ENCODE data around the gene TUBB4A.

DNA sequence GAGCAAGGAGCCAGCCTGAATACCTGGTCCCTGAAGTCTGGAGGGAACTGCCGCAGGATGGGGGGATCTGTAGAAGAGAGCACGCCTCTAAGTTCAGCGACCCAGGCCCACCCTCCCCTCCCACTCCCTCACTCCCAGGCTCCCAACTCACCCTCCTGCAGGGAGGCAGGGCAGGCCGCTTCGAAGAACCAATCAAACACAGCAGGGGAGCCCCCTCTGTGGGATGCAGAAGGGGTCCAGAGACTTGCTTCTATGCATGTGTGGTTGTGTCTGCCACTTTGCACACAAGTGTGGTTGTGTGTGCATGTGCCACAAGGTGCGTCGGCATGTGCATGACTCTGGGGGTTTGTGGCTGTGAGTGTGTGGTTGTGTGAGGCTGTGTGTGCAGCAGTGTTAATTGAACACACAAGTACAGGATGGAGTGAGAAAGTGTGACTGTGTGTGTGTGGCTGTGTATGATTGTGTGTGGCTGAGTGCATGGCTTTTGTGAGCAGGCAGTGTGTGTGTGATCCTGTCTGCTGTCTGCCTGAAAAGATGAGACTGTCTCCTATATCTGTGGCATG lies 22.2 kb downstream of the TUBB4A start:
- TF ChIP-seq POLR2A (IDR thresholded peaks at IDR 0.05; ENCODE audit: extremely low read depth, insufficient read length) (no peak), CTCF (IDR thresholded peaks at IDR 0.05; ENCODE audit: low read depth, low read length) (no peak), MAX (IDR thresholded peaks at IDR 0.05; ENCODE audit: low read depth, low read length) (no peak), MYC (IDR thresholded peaks at IDR 0.05; ENCODE audit: low read depth, low read length) (no peak)

Data from NB4 (cell line).